IMR-90 (cell line): ENCODE measurements around the gene C6orf47. TPM values are rescaled to one million over a fixed set of nuclear protein-coding genes. Genes with fewer than 3 reads are reported as not detected.
A peak's percentile ranks its signal among the peaks of the same experiment; 100 is the strongest.

Source experiments
- ATAC-seq: fragments of 200-7000 bp; cut with Tn5 transposase; 2 replicates; pipeline ENCODE4 v1.9.1; 2020; ENCODE audit warnings: low read depth, mild to moderate bottlenecking, moderate library complexity
- BruUV-seq: library from RNA; stranded (reverse); fragments of 400-500 nt; replicated peaks from 2 replicates; lab custom pipeline; 2021; lab: Mats Ljungman, UMichigan
- CTCF ChIA-PET: fragments of 300-600 bp; formaldehyde crosslinking; extraction: SDS; loops from one replicate; lab custom pipeline; 2021; ENCODE audit warnings: antibody characterized with exemption; lab: Yijun Ruan, JAX
- POLR2A ChIA-PET: fragments of 300-600 bp; sonication (Branson Sonifier 250); formaldehyde crosslinking; loops from one replicate; lab custom pipeline; 2022; ENCODE audit warnings: antibody characterized with exemption; ENCODE audit not compliant: unreplicated experiment; lab: Charles Lee
- DNase-seq: peaks from one replicate; pipeline ENCODE4 v3.0.0; 2013
- H2AFZ ChIP-seq: replicated peaks from 2 replicates; pipeline ENCODE3; 2013; ENCODE audit warnings: low read length, mild to moderate bottlenecking; ENCODE audit not compliant: poor library complexity
- H2AK5ac ChIP-seq: 2 replicates; pipeline ENCODE4 v1.6.1; 2013; ENCODE audit warnings: low read depth, low read length, inconsistent platforms
- H2AK9ac ChIP-seq: replicated peaks from 2 replicates; pipeline ENCODE3; 2013; ENCODE audit warnings: mild to moderate bottlenecking, low read depth, low read length, moderate library complexity; ENCODE audit not compliant: poor library complexity
- H2BK120ac ChIP-seq: 2 replicates; pipeline ENCODE4 v1.6.1; 2013; ENCODE audit warnings: low read depth, low read length, inconsistent platforms
- H2BK15ac ChIP-seq: 3 replicates; pipeline ENCODE4 v1.6.1; 2013; ENCODE audit warnings: low read depth, low read length, inconsistent platforms
- H2BK20ac ChIP-seq: 2 replicates; pipeline ENCODE4 v1.6.1; 2013; ENCODE audit warnings: low read depth, mild to moderate bottlenecking, inconsistent platforms, low read length, moderate library complexity
- H2BK5ac ChIP-seq: 2 replicates; pipeline ENCODE4 v1.6.1; 2013; ENCODE audit warnings: mild to moderate bottlenecking, low read depth, low read length, inconsistent platforms; ENCODE audit not compliant: poor library complexity, severe bottlenecking
- H3K14ac ChIP-seq: replicated peaks from 2 replicates; pipeline ENCODE4 v1.6.1; 2013; ENCODE audit warnings: low read depth, low read length, inconsistent platforms
- H3K18ac ChIP-seq: 2 replicates; pipeline ENCODE4 v1.6.1; 2013; ENCODE audit warnings: low read depth, low read length, control low read depth
- H3K23ac ChIP-seq: 2 replicates; pipeline ENCODE4 v1.6.1; 2013; ENCODE audit warnings: low read depth, low read length, inconsistent platforms
- H3K27ac ChIP-seq: 2 replicates; pipeline ENCODE4 v1.5.1; 2013; ENCODE audit warnings: mild to moderate bottlenecking, control low read depth, low read length; ENCODE audit not compliant: insufficient read depth
- H3K27me3 ChIP-seq: 2 replicates; pipeline ENCODE4 v1.6.1; 2013; ENCODE audit warnings: low read length; ENCODE audit not compliant: control insufficient read depth, insufficient read depth
- H3K36me3 ChIP-seq: 2 replicates; pipeline ENCODE4 v1.6.1; 2013; ENCODE audit warnings: low read length, mixed read lengths; ENCODE audit not compliant: control insufficient read depth, insufficient read depth
- H3K4ac ChIP-seq: 2 replicates; pipeline ENCODE4 v1.6.1; 2013; ENCODE audit warnings: low read depth, low read length, inconsistent platforms
- H3K4me1 ChIP-seq: 2 replicates; pipeline ENCODE4 v1.6.1; 2013; ENCODE audit warnings: low read length, mixed read lengths; ENCODE audit not compliant: control insufficient read depth, insufficient read depth
- H3K4me2 ChIP-seq: 2 replicates; pipeline ENCODE4 v1.6.1; 2013; ENCODE audit warnings: low read depth, mild to moderate bottlenecking, control low read depth, low read length, moderate library complexity
- H3K4me3 ChIP-seq: 2 replicates; pipeline ENCODE4 v1.5.1; 2013; ENCODE audit warnings: low read depth, mild to moderate bottlenecking, control low read depth, low read length, moderate library complexity; ENCODE audit not compliant: insufficient read depth
- H3K56ac ChIP-seq: 2 replicates; pipeline ENCODE4 v1.6.1; 2013; ENCODE audit warnings: low read length, inconsistent platforms; ENCODE audit not compliant: insufficient read depth; ENCODE audit errors: extremely low read depth
- H3K79me1 ChIP-seq, 2 experiments: 2 replicates each; pipeline ENCODE4 v1.6.1; 2013; ENCODE audit warnings: low read length in 2 of 2, inconsistent platforms in 1 of 2, low read depth in 1 of 2
- H3K9ac ChIP-seq: 2 replicates; pipeline ENCODE4 v1.6.1; 2013; ENCODE audit warnings: low read depth, low read length, control low read depth
- H3K9me1 ChIP-seq: 2 replicates; pipeline ENCODE4 v1.6.1; 2013; ENCODE audit warnings: low read length, inconsistent platforms; ENCODE audit not compliant: insufficient read depth
- H3K9me3 ChIP-seq: 2 replicates; pipeline ENCODE4 v1.6.1; 2013; ENCODE audit warnings: low read length; ENCODE audit not compliant: control insufficient read depth, insufficient read depth
- H4K20me1 ChIP-seq: 2 replicates; pipeline ENCODE4 v1.6.1; 2013; ENCODE audit warnings: low read length, inconsistent platforms; ENCODE audit not compliant: insufficient read depth
- H4K5ac ChIP-seq: 2 replicates; pipeline ENCODE4 v1.6.1; 2013; ENCODE audit warnings: mild to moderate bottlenecking, low read depth, low read length, control low read depth
- H4K8ac ChIP-seq, 2 experiments: 2 replicates each; pipeline ENCODE4 v1.6.1; 2013; ENCODE audit warnings: low read depth in 2 of 2, low read length in 2 of 2, control low read depth in 1 of 2, inconsistent platforms in 1 of 2
- H4K91ac ChIP-seq: 2 replicates; pipeline ENCODE4 v1.6.1; 2013; ENCODE audit warnings: low read depth, low read length, inconsistent platforms; ENCODE audit not compliant: insufficient read depth
- BHLHE40 ChIP-seq: fragments of 150-350 bp; IDR thresholded peaks from 2 replicates; pipeline ENCODE4 v1.6.1; 2016; ENCODE audit warnings: mild to moderate bottlenecking, low read depth, low read length
- ELK1 ChIP-seq: fragments of 150-350 bp; IDR thresholded peaks from 2 replicates; pipeline ENCODE4 v1.6.1; 2016; ENCODE audit warnings: low read depth, mild to moderate bottlenecking, low read length, moderate library complexity, borderline replicate concordance
- FOS ChIP-seq: fragments of 150-350 bp; IDR thresholded peaks from 2 replicates; pipeline ENCODE4 v1.6.1; 2016; ENCODE audit warnings: low read depth, low read length
- MAFK ChIP-seq: IDR thresholded peaks from 2 replicates; pipeline ENCODE4 v1.6.1; 2012; ENCODE audit warnings: low read depth, low read length, improper control_type of control experiment
- MXI1 ChIP-seq: IDR thresholded peaks from 2 replicates; pipeline ENCODE4 v1.6.1; 2012; ENCODE audit warnings: low read depth, mild to moderate bottlenecking, low read length, moderate library complexity, borderline replicate concordance
- NFE2L2 ChIP-seq: fragments of 150-350 bp; IDR thresholded peaks from 2 replicates; pipeline ENCODE4 v1.6.1; 2016; ENCODE audit warnings: low read depth, mild to moderate bottlenecking, low read length
- POLR2A ChIP-seq: IDR thresholded peaks from 2 replicates; pipeline ENCODE4 v1.6.1; 2012; ENCODE audit warnings: mild to moderate bottlenecking, low read depth, low read length
- RAD21 ChIP-seq: IDR thresholded peaks from 2 replicates; pipeline ENCODE4 v1.6.1; 2012; ENCODE audit warnings: low read length, improper control_type of control experiment
- RCOR1 ChIP-seq: IDR thresholded peaks from 2 replicates; pipeline ENCODE4 v1.6.1; 2012; ENCODE audit warnings: mild to moderate bottlenecking, low read length, improper control_type of control experiment; ENCODE audit not compliant: insufficient replicate concordance
- RFX5 ChIP-seq: IDR thresholded peaks from 2 replicates; pipeline ENCODE4 v1.8.0; 2012; ENCODE audit warnings: low read depth, mild to moderate bottlenecking, low read length, moderate library complexity
- WGBS, 2 experiments: methylation state at CpG; one replicate each; pipeline versions ENCODE4 v1.1.5 to v1.1.7; 2013; ENCODE audit warnings: missing lambda C conversion rate in 2 of 2; ENCODE audit not compliant: insufficient read length in 1 of 2; ENCODE audit errors: extremely low coverage in 2 of 2; 5-methylcytosine and 5-hydroxymethylcytosine counted together
- dilution Hi-C: fragments of 300-500 bp; cut with HindIII; formaldehyde crosslinking; loops from one replicate; pipeline ENCODE4 v1.14.3; 2018; ENCODE audit warnings: low sequenced_read_pairs; ENCODE audit not compliant: unreplicated experiment
- in situ Hi-C: fragments of 300-500 bp; cut with MboI; formaldehyde crosslinking; loops from 3 replicates; pipeline ENCODE4 v1.14.3; 2019; ENCODE audit warnings: low sequenced_read_pairs, inconsistent platforms, mixed read lengths
- intact Hi-C: fragments of 100-400 bp; cut with micrococcal nuclease; formaldehyde crosslinking; loops from 2 replicates; pipeline ENCODE4 v1.10.0; 2022
- polyA plus RNA-seq, 3 experiments: library from polyadenylated mRNA; depleted of rRNA; stranded (reverse); fragments of >200 nt; gene quantifications; 2 replicates each; pipeline ENCODE4 v1.2.3, GENCODE V29; 2012; ENCODE audit warnings: low replicate concordance in 1 of 3
- total RNA-seq: library from RNA; depleted of rRNA; stranded (reverse); fragments of >200 nt; gene quantifications from 2 replicates; pipeline ENCODE4 v1.2.3, GENCODE V29; 2012

C6orf47 gene
- total and polyA plus RNA-seq, 2 of the 4 experiments (the other 2 are of a cell fraction) = 8.9 to 14.2 TPM

DNA sequence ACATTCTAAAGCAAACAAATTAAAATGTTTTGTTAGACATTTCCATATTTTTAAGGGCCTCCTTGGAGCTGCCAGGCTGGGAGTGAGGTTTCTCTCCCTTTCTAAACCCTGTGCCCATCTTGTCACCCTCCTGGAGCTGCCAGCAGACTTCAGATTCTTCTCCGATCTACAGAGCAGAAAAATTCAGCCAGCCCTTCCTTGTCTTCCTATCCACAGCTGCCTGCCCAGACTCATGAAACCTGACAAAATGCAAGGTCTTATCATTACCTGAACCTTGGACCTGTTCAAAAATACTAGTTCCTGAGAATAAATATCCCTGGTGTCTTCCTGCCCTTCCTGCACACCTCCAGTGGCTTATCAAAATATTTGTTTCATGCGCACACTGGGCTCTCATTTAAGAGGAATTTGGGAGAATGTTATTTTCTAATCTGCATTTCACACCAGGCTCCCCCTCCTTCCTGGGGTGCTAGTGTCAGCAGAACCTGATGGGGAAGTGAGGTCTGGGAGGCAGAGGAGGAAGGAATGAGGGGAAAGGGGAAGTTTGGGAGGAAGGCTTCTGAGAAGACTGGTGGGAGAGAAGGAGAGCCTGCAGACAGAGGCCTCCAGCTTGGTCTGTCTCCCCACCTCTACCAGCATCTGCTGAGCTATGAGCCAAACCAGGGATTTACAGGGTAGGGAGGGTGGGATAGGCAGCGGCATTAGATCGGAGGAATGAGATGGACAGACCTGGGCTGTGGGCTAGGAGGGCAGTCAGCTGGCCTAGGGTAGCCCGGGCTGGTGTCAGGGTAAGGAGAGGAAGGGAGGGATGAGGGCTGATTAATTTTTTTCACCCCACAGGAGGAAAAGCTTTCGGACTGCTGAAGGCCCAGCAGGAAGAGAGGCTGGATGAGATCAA lies 45.6 kb downstream of the C6orf47 start, which contains the start of gene AIF1:
Gene AIF1, plus strand, starts transcription at position 551 of the 895 bp plus-strand sequence. Its CDS starts 96 bp downstream, at position 647.
- no peak within 1 kb of the TSS for H2AK9ac ChIP-seq
- peaks cover 7% of the 10 kb centered on the region for H3K27me3 ChIP-seq
- no peaks in the 10 kb centered on the region for H3K36me3 ChIP-seq
- H3K18ac ChIP-seq = no peak within 1 kb of the TSS
- ChIA-PET CTCF (interaction anchor here (0.7 kb wide), 1 partner anchor 19 kb away, joined by 7 read pairs; no protein-coding TSS in a partner anchor), POLR2A (no interaction called here)
- no peak within 1 kb of the TSS for H2AK5ac ChIP-seq
- H2BK120ac ChIP-seq = no peak within 1 kb of the TSS
- no peak within 1 kb of the TSS for H3K4ac ChIP-seq
- no peak within 1 kb of the TSS for H2BK5ac ChIP-seq
- TF ChIP-seq RCOR1 = no peak
- TF ChIP-seq MXI1 = no peak
- no peak for TF ChIP-seq POLR2A
- no peak for TF ChIP-seq FOS
- TF ChIP-seq RFX5 = no peak
- TF ChIP-seq NFE2L2 = no peak
- no peak for TF ChIP-seq RAD21
- no peak for TF ChIP-seq MAFK
- TF ChIP-seq BHLHE40 = no peak
- TF ChIP-seq ELK1 = no peak
- in situ Hi-C loops = no loop called here
- no peak within 1 kb of the TSS for H4K91ac ChIP-seq
- H4K5ac ChIP-seq = no peak within 1 kb of the TSS
- H3K27ac ChIP-seq = no peak within 1 kb of the TSS
- H3K9ac ChIP-seq = no peak within 1 kb of the TSS
- H3K4me3 ChIP-seq = no peak within 1 kb of the TSS
- no peaks in the 10 kb centered on the region for H3K4me1 ChIP-seq
- H3K56ac ChIP-seq = no peak within 1 kb of the TSS
- no peak within 1 kb of the TSS for H2BK20ac ChIP-seq
- H3K79me1 ChIP-seq = no peaks in the 10 kb centered on the region
- no peak within 1 kb of the TSS for H3K23ac ChIP-seq
- peak within 1 kb of the TSS; percentile 44 for H2AFZ ChIP-seq
- H3K9me3 ChIP-seq = no peaks in the 10 kb centered on the region
- 0 out of 2 replicates have a peak, but pooled peaks cover 3% of the 10 kb centered on the region for H3K9me1 ChIP-seq
- 0 out of 2 replicates have a peak, but pooled peaks cover under 1% of the 10 kb centered on the region for H4K20me1 ChIP-seq
- no CpG with 5 or more reads among the region's 6 CpGs for WGBS, 2 experiments
- H3K4me2 ChIP-seq = no peak within 1 kb of the TSS
- dilution Hi-C loops = no loop called here
- DNase-seq (no peak), ATAC-seq (no peak)
- H2BK15ac ChIP-seq = no peak within 1 kb of the TSS
- H3K14ac ChIP-seq = no peak within 1 kb of the TSS
- intact Hi-C loops = loop anchor here (2.0 kb wide), 1 partner anchor 54 kb away; no protein-coding TSS in a partner anchor
- no TSS peak for BruUV-seq
- no peak within 1 kb of the TSS for H4K8ac ChIP-seq
